Measurements from ENCODE around the gene DNAJC13.
"Not testable (repeated sequence)": the region's sequence is repeated elsewhere in the genome, so short reads cannot be mapped to it uniquely, and the experiment has no call there.

DNAJC13 gene

GRCh38 chr3:132416807-132417694 is at the start of gene DNAJC13:
TSS of gene DNAJC13 (plus strand) at chr3:132417502. CDS start at chr3:132434551, 17,049 bp downstream.
- peak; percentile 46 to 99 (median 91) for DNase-seq

- DNase-seq, result no peak
These were observed 48.8 kb upstream of the DNAJC13 start for GRCh38 chr3:132368515-132368914.

GRCh38 chr3:132368962-132369361 is 48.3 kb upstream of the DNAJC13 start:
- no peak for DNase-seq

- not testable (repeated sequence) for DNase-seq
These were observed 40.4 kb upstream of the DNAJC13 start for GRCh38 chr3:132376945-132377354.

- DNase-seq, result no peak
These were observed 39.1 kb upstream of the DNAJC13 start for GRCh38 chr3:132378048-132378762.

- no peak for DNase-seq
These were observed 38.5 kb upstream of the DNAJC13 start for GRCh38 chr3:132378846-132379245.

GRCh38 chr3:132380920-132381319 is 36.4 kb upstream of the DNAJC13 start:
- no peak for DNase-seq

- no peak for DNase-seq
These were observed 35.9 kb upstream of the DNAJC13 start for GRCh38 chr3:132381348-132381944.

- no peak for DNase-seq
These were observed 35.0 kb upstream of the DNAJC13 start for GRCh38 chr3:132382267-132382666.

- DNase-seq, result no peak
These were observed 34.6 kb upstream of the DNAJC13 start for GRCh38 chr3:132382688-132383194.

GRCh38 chr3:132386259-132386658 is 31.0 kb upstream of the DNAJC13 start:
- no peak for DNase-seq

GRCh38 chr3:132392675-132393074 is 24.6 kb upstream of the DNAJC13 start:
- not testable (repeated sequence) for DNase-seq

- DNase-seq, result peak in 1 of 58 donors; percentile 14
These were observed 23.0 kb upstream of the DNAJC13 start for GRCh38 chr3:132394320-132394719.

- no peak for DNase-seq
These were observed 22.2 kb upstream of the DNAJC13 start for GRCh38 chr3:132395126-132395525.

- DNase-seq, result no peak
These were observed 21.0 kb upstream of the DNAJC13 start for GRCh38 chr3:132396255-132396654.

- not testable (repeated sequence) for DNase-seq
These were observed 20.5 kb upstream of the DNAJC13 start for GRCh38 chr3:132396776-132397175.

- DNase-seq, result peak in 18 of 58 donors; percentile 2 to 64 (median 12)
These were observed 18.0 kb upstream of the DNAJC13 start for GRCh38 chr3:132399054-132399929.

GRCh38 chr3:132401255-132401654 is 16.0 kb upstream of the DNAJC13 start:
- DNase-seq, result no peak

GRCh38 chr3:132404276-132404675 is 13.0 kb upstream of the DNAJC13 start:
- no peak for DNase-seq

- DNase-seq, result no peak
These were observed 12.1 kb upstream of the DNAJC13 start for GRCh38 chr3:132405188-132405587.
